Measurements from ENCODE around the gene SORL1.

- TF ChIP-seq CTCF (conservative IDR thresholded peaks at IDR 0.05) (no peak), EZH2 (IDR thresholded peaks at IDR 0.05; ENCODE audit: low read depth) (no peak)
Measured at GRCh38 chr11:121575250-121575962, 123.3 kb downstream of the SORL1 start.
